ENCODE data around the gene IFNG.

Gene IFNG

GRCh38 chr12:68114606-68115005, 44.9 kb downstream of the IFNG start:
- DNase-seq, result no peak

- DNase-seq, result no peak
These were observed 45.9 kb downstream of the IFNG start for GRCh38 chr12:68113644-68114043.

- no peak for DNase-seq
These were observed 47.5 kb downstream of the IFNG start for GRCh38 chr12:68111995-68112394.

DNA sequence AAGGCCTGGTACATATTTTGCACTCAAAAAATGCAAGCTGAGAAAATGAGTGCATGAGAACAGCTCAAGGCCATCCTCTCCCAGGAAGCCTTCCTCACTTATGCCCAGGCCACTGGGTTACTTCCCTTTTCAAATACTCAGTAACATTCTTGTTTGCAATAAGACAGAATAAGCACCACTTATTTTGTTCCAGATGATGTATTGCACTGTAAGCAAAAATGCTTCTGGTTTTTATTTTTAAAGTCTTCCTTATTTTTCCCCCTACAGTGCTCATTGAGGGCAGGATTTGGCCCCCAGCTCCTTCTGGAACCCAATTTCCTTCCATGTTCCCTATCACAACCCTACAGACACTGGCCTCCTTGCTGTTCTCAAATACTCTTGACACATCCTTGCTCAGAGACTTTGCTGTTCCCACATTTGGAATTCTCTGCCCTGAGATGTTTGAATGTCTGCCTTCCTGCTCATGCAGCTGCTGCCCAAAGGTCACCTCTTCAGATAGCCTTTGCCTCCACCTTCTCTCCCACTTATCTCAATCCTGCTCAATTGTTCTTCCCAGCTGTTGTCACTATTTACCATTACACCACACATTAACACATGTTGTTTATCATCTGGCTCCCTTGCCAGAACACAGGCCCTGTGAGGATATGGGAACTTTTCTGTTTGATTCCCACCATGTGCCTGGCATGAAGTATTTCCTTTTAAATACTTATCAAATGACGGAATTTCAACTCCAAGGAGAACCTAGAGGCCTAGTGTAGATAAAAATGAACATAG, 49.9 kb downstream of the IFNG start:
- no peak for DNase-seq

DNA sequence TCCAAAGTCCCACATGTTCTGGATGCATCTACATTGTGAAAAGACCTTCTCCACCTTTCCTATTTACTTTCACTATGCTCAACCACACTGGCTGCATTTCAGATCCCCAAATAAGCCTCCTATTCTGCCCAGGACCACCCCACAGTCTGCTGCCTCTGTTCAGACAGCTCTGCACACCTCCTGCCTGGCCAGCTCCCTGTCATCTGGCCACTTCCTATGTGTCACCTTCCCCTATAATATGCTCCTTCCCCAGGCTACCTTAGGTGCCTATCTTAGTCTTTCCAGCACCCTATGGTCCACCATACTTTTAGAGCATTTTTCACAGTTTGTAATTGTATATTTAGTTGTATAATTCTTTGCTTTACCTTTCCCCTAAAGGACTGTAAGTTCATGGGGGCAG, 50.5 kb downstream of the IFNG start:
- no peak for DNase-seq

- DNase-seq, result no peak
These were observed 52.9 kb downstream of the IFNG start for GRCh38 chr12:68106660-68107059.

DNA sequence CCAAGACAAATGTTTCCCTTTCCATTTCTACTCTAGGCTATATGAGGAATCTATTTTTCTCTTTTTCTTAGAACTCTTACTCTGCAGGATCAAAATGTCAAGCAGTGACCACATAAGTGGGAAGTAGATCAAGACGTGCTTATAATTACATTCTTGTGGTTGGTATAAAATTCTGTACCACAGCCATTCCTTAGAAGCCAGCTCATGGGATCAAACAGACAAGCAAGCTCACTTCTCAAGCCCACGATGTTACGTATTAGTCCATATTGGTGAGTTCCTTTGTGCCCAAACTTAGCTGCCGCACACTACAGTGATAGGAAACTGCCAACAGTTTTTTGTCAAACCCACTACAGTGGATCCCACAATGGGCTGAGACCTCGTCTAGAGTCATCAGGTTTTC, 53.4 kb downstream of the IFNG start:
- no peak for DNase-seq

Measured in NCI-H1048 (cell line).